Activated T-helper 17 cell treated with anti-CD3 and anti-CD28 coated beads, Interleukin-2, amount 50 U/mL, for 72 hours (primary cell): ENCODE measurements around the gene CANT1. TPM values are rescaled to one million over a fixed set of nuclear protein-coding genes. Genes with fewer than 3 reads are reported as not detected.

Experiments
- ATAC-seq: fragments of 150-1000 bp; cut with Tn5 transposase; replicated peaks from 2 replicates; pipeline ENCODE4 v1.10.0; 2021; ENCODE audit warnings: mild to moderate bottlenecking, moderate library complexity
- H3K27ac Mint-ChIP-seq: one replicate; pipeline ENCODE4 v1.8.0; 2022; ENCODE audit warnings: mixed read lengths
- H3K27me3 Mint-ChIP-seq: one replicate; pipeline ENCODE4 v1.8.0; 2022; ENCODE audit warnings: mixed read lengths
- H3K36me3 Mint-ChIP-seq: one replicate; pipeline ENCODE4 v1.8.0; 2022; ENCODE audit warnings: low read depth, mild to moderate bottlenecking, mixed read lengths
- H3K4me1 Mint-ChIP-seq: one replicate; pipeline ENCODE4 v1.8.0; 2022; ENCODE audit warnings: mixed read lengths
- H3K4me3 Mint-ChIP-seq: one replicate; pipeline ENCODE4 v1.8.0; 2022; ENCODE audit warnings: mild to moderate bottlenecking, mixed read lengths
- H3K9me3 Mint-ChIP-seq: one replicate; pipeline ENCODE4 v1.8.0; 2022; ENCODE audit warnings: mixed read lengths
- total RNA-seq, 2 donors: library from RNA; stranded (reverse); gene quantifications; one replicate each; pipeline ENCODE4 v1.2.3, GENCODE V29; 2022

CANT1 gene
- total RNA-seq, 2 donors from 2014 or later, result 67.8 to 73.8 TPM

GRCh38 chr17:79046916-79047280, 37.3 kb upstream of the CANT1 start:
- Mint-ChIP-seq H3K4me1 (peaks cover 3% of the 10 kb centered on the region), H3K36me3 (no peaks in the 10 kb centered on the region), H3K27ac (no peak overlapping the region), H3K27me3 (peaks cover 18% of the 10 kb centered on the region), H3K4me3 (no peak overlapping the region), H3K9me3 (no peaks in the 10 kb centered on the region)
- no peak for ATAC-seq

GRCh38 chr17:79046197-79046915, 36.8 kb upstream of the CANT1 start:
- Mint-ChIP-seq H3K4me3 (no peak overlapping the region), H3K4me1 (peaks cover 3% of the 10 kb centered on the region), H3K27ac (no peak overlapping the region), H3K36me3 (no peaks in the 10 kb centered on the region), H3K27me3 (peaks cover 18% of the 10 kb centered on the region), H3K9me3 (no peaks in the 10 kb centered on the region)
- ATAC-seq, result peak; percentile 7

GRCh38 chr17:79045842-79046196, 36.3 kb upstream of the CANT1 start:
- H3K4me3 Mint-ChIP-seq, result no peak overlapping the region
- ATAC-seq, result peak; percentile 71
- peaks cover 15% of the 10 kb centered on the region for H3K27me3 Mint-ChIP-seq
- no peaks in the 10 kb centered on the region for H3K9me3 Mint-ChIP-seq
- H3K36me3 Mint-ChIP-seq, result no peaks in the 10 kb centered on the region
- no peak overlapping the region for H3K27ac Mint-ChIP-seq
- H3K4me1 Mint-ChIP-seq, result peaks cover 3% of the 10 kb centered on the region

- no peak overlapping the region for H3K4me3 Mint-ChIP-seq
- no peaks in the 10 kb centered on the region for H3K36me3 Mint-ChIP-seq
- H3K4me1 Mint-ChIP-seq, result peaks cover 3% of the 10 kb centered on the region
- peaks cover 15% of the 10 kb centered on the region for H3K27me3 Mint-ChIP-seq
- ATAC-seq, result no peak
- H3K9me3 Mint-ChIP-seq, result no peaks in the 10 kb centered on the region
- no peak overlapping the region for H3K27ac Mint-ChIP-seq
These were observed 35.6 kb upstream of the CANT1 start for GRCh38 chr17:79045001-79045729.

- Mint-ChIP-seq H3K27ac (no peak overlapping the region), H3K4me3 (no peak overlapping the region), H3K27me3 (peaks cover 15% of the 10 kb centered on the region), H3K4me1 (peaks cover 3% of the 10 kb centered on the region), H3K36me3 (no peaks in the 10 kb centered on the region), H3K9me3 (no peaks in the 10 kb centered on the region)
- ATAC-seq, result no peak
These were observed 34.9 kb upstream of the CANT1 start for GRCh38 chr17:79044462-79044861.

GRCh38 chr17:79043931-79044320, 34.4 kb upstream of the CANT1 start:
- no peak for ATAC-seq
- no peak overlapping the region for H3K4me3 Mint-ChIP-seq
- H3K36me3 Mint-ChIP-seq, result no peaks in the 10 kb centered on the region
- H3K4me1 Mint-ChIP-seq, result peaks cover 3% of the 10 kb centered on the region
- H3K27ac Mint-ChIP-seq, result no peak overlapping the region
- H3K27me3 Mint-ChIP-seq, result peaks cover 15% of the 10 kb centered on the region
- no peaks in the 10 kb centered on the region for H3K9me3 Mint-ChIP-seq

- H3K9me3 Mint-ChIP-seq, result no peaks in the 10 kb centered on the region
- H3K4me3 Mint-ChIP-seq, result no peak overlapping the region
- H3K27ac Mint-ChIP-seq, result no peak overlapping the region
- H3K4me1 Mint-ChIP-seq, result peaks cover 3% of the 10 kb centered on the region
- H3K36me3 Mint-ChIP-seq, result no peaks in the 10 kb centered on the region
- ATAC-seq, result no peak
- peaks cover 15% of the 10 kb centered on the region for H3K27me3 Mint-ChIP-seq
These were observed 33.8 kb upstream of the CANT1 start for GRCh38 chr17:79043191-79043930.

GRCh38 chr17:79042421-79043190, 33.0 kb upstream of the CANT1 start:
- H3K27me3 Mint-ChIP-seq, result peaks cover 15% of the 10 kb centered on the region
- H3K4me3 Mint-ChIP-seq, result no peak overlapping the region
- H3K36me3 Mint-ChIP-seq, result no peaks in the 10 kb centered on the region
- H3K27ac Mint-ChIP-seq, result no peak overlapping the region
- H3K9me3 Mint-ChIP-seq, result no peaks in the 10 kb centered on the region
- peaks cover 3% of the 10 kb centered on the region for H3K4me1 Mint-ChIP-seq
- peak; percentile 40 for ATAC-seq

GRCh38 chr17:79041723-79042420, 32.3 kb upstream of the CANT1 start:
- Mint-ChIP-seq H3K27me3 (peaks cover 15% of the 10 kb centered on the region), H3K4me1 (peaks cover 3% of the 10 kb centered on the region), H3K36me3 (no peaks in the 10 kb centered on the region), H3K9me3 (no peaks in the 10 kb centered on the region), H3K4me3 (no peak overlapping the region), H3K27ac (no peak overlapping the region)
- ATAC-seq, result no peak

- Mint-ChIP-seq H3K4me3 (no peak overlapping the region), H3K9me3 (no peaks in the 10 kb centered on the region), H3K36me3 (no peaks in the 10 kb centered on the region), H3K27ac (no peak overlapping the region), H3K4me1 (peaks cover 3% of the 10 kb centered on the region), H3K27me3 (peaks cover 15% of the 10 kb centered on the region)
- ATAC-seq, result no peak
These were observed 31.5 kb upstream of the CANT1 start for GRCh38 chr17:79041041-79041570.

GRCh38 chr17:79039886-79040285, 30.3 kb upstream of the CANT1 start:
- H3K9me3 Mint-ChIP-seq, result no peaks in the 10 kb centered on the region
- H3K4me3 Mint-ChIP-seq, result no peak overlapping the region
- no peak overlapping the region for H3K27ac Mint-ChIP-seq

GRCh38 chr17:79039171-79039570, 29.6 kb upstream of the CANT1 start:
- no peaks in the 10 kb centered on the region for H3K4me1 Mint-ChIP-seq
- H3K36me3 Mint-ChIP-seq, result no peaks in the 10 kb centered on the region
- ATAC-seq, result no peak

More at GRCh38 chr17:79039886-79040285, 30.3 kb upstream of the CANT1 start:
- H3K4me1 Mint-ChIP-seq, result peaks cover 2% of the 10 kb centered on the region
- H3K27me3 Mint-ChIP-seq, result peaks cover 6% of the 10 kb centered on the region
- no peak for ATAC-seq
- no peaks in the 10 kb centered on the region for H3K36me3 Mint-ChIP-seq

GRCh38 chr17:79038545-79039135, 29.1 kb upstream of the CANT1 start:
- Mint-ChIP-seq H3K9me3 (no peaks in the 10 kb centered on the region), H3K36me3 (no peaks in the 10 kb centered on the region), H3K4me3 (no peak overlapping the region), H3K27ac (no peak overlapping the region), H3K4me1 (no peaks in the 10 kb centered on the region), H3K27me3 (no peaks in the 10 kb centered on the region)
- ATAC-seq, result no peak

More at GRCh38 chr17:79039171-79039570, 29.6 kb upstream of the CANT1 start:
- Mint-ChIP-seq H3K27ac (no peak overlapping the region), H3K4me3 (no peak overlapping the region), H3K9me3 (no peaks in the 10 kb centered on the region), H3K27me3 (peaks cover under 1% of the 10 kb centered on the region)
